ENCODE results near the gene PTBP1.

Gene PTBP1

GRCh38 chr19:854549-854948 is 57.3 kb downstream of the PTBP1 start:
- no peak for DNase-seq (ENCODE audit: low spot score)

- no peak for DNase-seq (ENCODE audit: low spot score)
Observed at GRCh38 chr19:855142-855541, 57.9 kb downstream of the PTBP1 start.

GRCh38 chr19:855566-856120 is 58.4 kb downstream of the PTBP1 start:
- no peak for DNase-seq (ENCODE audit: low spot score)

- no peak for DNase-seq (ENCODE audit: low spot score)
Observed at GRCh38 chr19:858284-858683, 61.0 kb downstream of the PTBP1 start.

GRCh38 chr19:858868-859843 is 61.9 kb downstream of the PTBP1 start, which contains the start of gene CFD:
Gene CFD (plus strand): TSS chr19:859664. CDS start chr19:859690, 26 bp downstream.
- no peak for DNase-seq (ENCODE audit: low spot score)

GRCh38 chr19:861141-861755 is 64.0 kb downstream of the PTBP1 start:
- DNase-seq (ENCODE audit: low spot score) = no peak

All from COLO829 (cell line).